22Rv1 (cell line): ENCODE data around the gene DZIP3.

Experiments used
- CTCF ChIP-seq: fragments of 450-650 bp; IDR thresholded peaks from 2 replicates; pipeline ENCODE4 v1.5.1; 2017; ENCODE audit warnings: mild to moderate bottlenecking
- ZFX ChIP-seq: fragments of 450-650 bp; IDR thresholded peaks from 2 replicates; pipeline ENCODE4 v1.6.1; 2017; ENCODE audit warnings: antibody characterized with exemption, borderline replicate concordance

GRCh38 chr3:108546247-108546646, 43.3 kb upstream of the DZIP3 start:
- no peak for TF ChIP-seq CTCF
- no peak for TF ChIP-seq ZFX
